Adrenal gland (tissue), 12 donors: Measurements from ENCODE around the gene SECISBP2. TPM values are rescaled to one million over a fixed set of nuclear protein-coding genes. Genes with fewer than 3 reads are reported as not detected.

Source experiments
- DNase-seq, 7 donors: peaks; one replicate each; pipeline ENCODE4 v3.0.0-alpha.2; 2019 to 2020
- H3K27ac ChIP-seq, 5 donors: fragments of 200-600 bp; sonication (generic) in 4 of 5; 1 replicate in 3 of 5; 2 replicates in 2 of 5; pipeline versions ENCODE4 v1.5.1 to v1.8.0; 2016 to 2020; ENCODE audit warnings: mild to moderate bottlenecking in 1 of 5
- H3K27me3 ChIP-seq: fragments of 200-600 bp; 2 replicates; pipeline ENCODE4 v1.8.0; 2021
- H3K36me3 ChIP-seq, 2 donors: fragments of 200-600 bp; replicated peaks in 1 of 2; 1 replicate in 1 of 2; 2 replicates in 1 of 2; pipeline versions ENCODE4 v1.5.1 to v1.8.0; 2018 to 2022
- H3K4me1 ChIP-seq, 2 donors: fragments of 200-600 bp; replicated peaks in 1 of 2; 1 replicate in 1 of 2; 2 replicates in 1 of 2; pipeline versions ENCODE4 v1.5.1 to v1.8.0; 2018 to 2021
- H3K4me3 ChIP-seq, 4 donors: fragments of 200-600 bp; sonication (generic) in 3 of 4; one replicate each; pipeline ENCODE4 v1.5.1; 2016 to 2018
- H3K9me3 ChIP-seq, 3 donors: fragments of 200-600 bp; sonication (generic) in 1 of 3; replicated peaks in 1 of 3; 1 replicate in 2 of 3; 2 replicates in 1 of 3; pipeline versions ENCODE4 v1.5.1 to v1.8.0; 2016 to 2021
- CTCF ChIP-seq, 6 experiments: fragments of 450-650 bp in 4 of 6; fragments of 200-600 bp in 2 of 6; sonication (generic) in 1 of 6; IDR thresholded peaks; 1 replicate in 5 of 6; 2 replicates in 1 of 6; pipeline versions ENCODE4 v1.5.1 to v1.8.0; 2016 to 2021; ENCODE audit warnings: antibody characterized with exemption in 6 of 6, mild to moderate bottlenecking in 2 of 6, moderate library complexity in 1 of 6
- POLR2A ChIP-seq, 2 donors: fragments of 450-650 bp; IDR thresholded peaks; one replicate each; pipeline ENCODE4 v1.6.1; 2017; ENCODE audit warnings: antibody characterized with exemption in 2 of 2, mild to moderate bottlenecking in 2 of 2, moderate library complexity in 1 of 2
- WGBS, 4 donors: extraction: QIAGEN DNeasy Blood & Tissue Kit in 2 of 4; methylation state at CpG; one replicate each; pipeline versions ENCODE4 v1.1.5 to v1.1.7; 2013 to 2017; 5-methylcytosine and 5-hydroxymethylcytosine counted together
- intact Hi-C, 2 donors: fragments of 100-400 bp; cut with DNase I; formaldehyde crosslinking; loops; one replicate each; pipeline versions ENCODE4 v1.14.1 to v1.15.0; 2022 to 2023
- polyA plus RNA-seq, 3 donors: library from polyadenylated mRNA; stranded (reverse); fragments of 200-250 nt in 2 of 3; fragments of 350-450 nt in 1 of 3; fragmentation: Illumina TruSeq in 1 of 3; extraction: RNeasy Lipid Tissue Mini Kit (QIAGEN cat#74804) in 1 of 3; gene quantifications; one replicate each; pipeline ENCODE4 v1.2.3, GENCODE V29; 2013 to 2014
- total RNA-seq, 9 donors: library from RNA; depleted of rRNA in 4 of 9; stranded (reverse); fragments of >200 nt in 4 of 9; fragments of 120-200 nt in 1 of 9; fragmentation: NEBNext Ultra II Directional in 1 of 9; extraction: Animal tissue kit (Norgen Biotek cat#: 25700) in 1 of 9; gene quantifications; one replicate each; pipeline versions ENCODE4 v1.1.0 to v1.2.4, GENCODE V29; 2013 to 2023
- donor health status: healthy with polysubstance abuse.
- donor health status: Bipolar disorder and iron deficiency.
- donor health status: DM: yes; HTN: yes; CAD: no.
- donor health status: DM: no; HTN: no; CAD: no.
- donor health status: DM: no; HTN: no; CAD: no.
- donor health status: DM: yes; HTN: yes; CAD: no.

SECISBP2 gene
- total and polyA plus RNA-seq, 12 donors: 31.7 to 76.1 (median 46.8) TPM

- no peaks in the 10 kb centered on the region for H3K27me3 ChIP-seq
- intact Hi-C loops: loop anchor here in 1 of 2 donors (10.0 kb wide), 1 partner anchor 192 kb away; no protein-coding TSS in a partner anchor
- H3K4me1 ChIP-seq: peaks cover 22 to 27% of the 10 kb centered on the region in 2 donors
- no peaks in the 10 kb centered on the region for H3K9me3 ChIP-seq
- peaks cover 0 to 83% of the 10 kb centered on the region in 2 donors for H3K36me3 ChIP-seq
- H3K27ac ChIP-seq: peak overlapping the region in 4 of 5 donors; percentile 34 to 67 (median 56)
- no peak overlapping the region for H3K4me3 ChIP-seq
- DNase-seq: peak in 2 of 7 donors; percentile 18 to 53
- 66 to 82% (median 72%) methylated on average over 8 of the region's 8 CpGs for WGBS, 4 donors
- TF ChIP-seq CTCF (IDR thresholded peaks at IDR 0.05) (no peak), POLR2A (IDR thresholded peaks at IDR 0.05) (no peak)
Measured at GRCh38 chr9:89352874-89353649, 34.8 kb downstream of the SECISBP2 start.

GRCh38 chr9:89353989-89354388 is 35.7 kb downstream of the SECISBP2 start:
- Histone ChIP-seq H3K9me3 (no peaks in the 10 kb centered on the region), H3K36me3 (peaks cover 0 to 83% of the 10 kb centered on the region in 2 donors), H3K27me3 (no peaks in the 10 kb centered on the region), H3K4me1 (peaks cover 22 to 27% of the 10 kb centered on the region in 2 donors), H3K27ac (peak overlapping the region in 3 of 5 donors; percentile 21 to 59 (median 51)), H3K4me3 (no peak overlapping the region)
- DNase-seq: peak; percentile 54 to 88 (median 82)
- peak in 5 of 6 experiments; percentile 25 to 67 (median 52) for TF ChIP-seq CTCF (IDR thresholded peaks at IDR 0.05)
- TF ChIP-seq POLR2A (IDR thresholded peaks at IDR 0.05): no peak
- intact Hi-C loops: loop anchor here in 1 of 2 donors (10.0 kb wide), 1 partner anchor 191 kb away; no protein-coding TSS in a partner anchor
- WGBS, 4 donors: 52 to 65% (median 61%) methylated on average over 3 of the region's 3 CpGs

GRCh38 chr9:89354471-89354870 is 36.2 kb downstream of the SECISBP2 start:
- 92 to 99% (median 95%) methylated on average over 5 to 6 of the region's 6 CpGs for WGBS, 4 donors
- Histone ChIP-seq H3K4me1 (peaks cover 22 to 27% of the 10 kb centered on the region in 2 donors), H3K4me3 (no peak overlapping the region), H3K36me3 (peaks cover 0 to 82% of the 10 kb centered on the region in 2 donors), H3K27me3 (no peaks in the 10 kb centered on the region), H3K27ac (peak overlapping the region in 3 of 5 donors; percentile 21 to 59 (median 51)), H3K9me3 (no peaks in the 10 kb centered on the region)
- no peak for DNase-seq
- TF ChIP-seq CTCF (IDR thresholded peaks at IDR 0.05): no peak
- TF ChIP-seq POLR2A (IDR thresholded peaks at IDR 0.05): no peak
- intact Hi-C loops: loop anchor here in 1 of 2 donors (10.0 kb wide), 1 partner anchor 190 kb away; no protein-coding TSS in a partner anchor

GRCh38 chr9:89356782-89357181 is 38.5 kb downstream of the SECISBP2 start:
- peaks cover 22 to 25% of the 10 kb centered on the region in 2 donors for H3K4me1 ChIP-seq
- no peak overlapping the region for H3K27ac ChIP-seq
- peak in 2 of 7 donors; percentile 3 to 8 for DNase-seq
- WGBS, 4 donors: 92 to 100% (median 96%) methylated on average over 2 of the region's 2 CpGs
- H3K9me3 ChIP-seq: no peaks in the 10 kb centered on the region
- intact Hi-C loops: loop anchor here in 1 of 2 donors (10.0 kb wide), 1 partner anchor 188 kb away; no protein-coding TSS in a partner anchor
- no peaks in the 10 kb centered on the region for H3K27me3 ChIP-seq
- TF ChIP-seq POLR2A (IDR thresholded peaks at IDR 0.05) (no peak), CTCF (IDR thresholded peaks at IDR 0.05) (no peak)
- H3K36me3 ChIP-seq: peaks cover 0 to 79% of the 10 kb centered on the region in 2 donors
- H3K4me3 ChIP-seq: no peak overlapping the region
